Stimulated activated CD8-positive, alpha-beta memory T cell treated with anti-CD3 and anti-CD28 coated beads, Interleukin-7, amount 100 ng/mL, for 1 hour (primary cell): ENCODE results near the gene EFCAB6.

Experiments used
- DNase-seq, 2 donors: peaks; one replicate each; pipeline ENCODE4 v3.0.0-alpha.2; 2020; ENCODE audit warnings: low read depth in 2 of 2

EFCAB6 gene

DNA sequence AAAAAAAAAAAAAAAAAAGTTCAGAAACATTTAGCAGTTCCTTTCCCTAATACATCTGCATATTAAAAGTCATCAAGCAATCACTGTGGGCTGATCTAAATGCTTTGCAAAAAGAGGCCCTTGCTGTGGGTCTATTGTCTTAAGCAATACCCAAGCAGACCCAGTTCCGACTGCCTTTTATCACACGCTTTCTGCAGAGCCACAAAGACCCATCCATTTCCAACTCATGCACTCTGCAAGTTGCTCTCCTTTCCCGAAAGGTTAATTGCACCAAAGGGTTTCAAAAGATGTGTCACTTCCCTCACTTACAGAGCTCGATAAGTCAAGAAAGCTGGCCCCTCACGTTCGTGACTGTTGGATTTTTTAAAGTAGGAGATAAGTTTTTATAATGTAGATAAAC lies 261.4 kb downstream of the EFCAB6 start:
- no peak for DNase-seq

DNA sequence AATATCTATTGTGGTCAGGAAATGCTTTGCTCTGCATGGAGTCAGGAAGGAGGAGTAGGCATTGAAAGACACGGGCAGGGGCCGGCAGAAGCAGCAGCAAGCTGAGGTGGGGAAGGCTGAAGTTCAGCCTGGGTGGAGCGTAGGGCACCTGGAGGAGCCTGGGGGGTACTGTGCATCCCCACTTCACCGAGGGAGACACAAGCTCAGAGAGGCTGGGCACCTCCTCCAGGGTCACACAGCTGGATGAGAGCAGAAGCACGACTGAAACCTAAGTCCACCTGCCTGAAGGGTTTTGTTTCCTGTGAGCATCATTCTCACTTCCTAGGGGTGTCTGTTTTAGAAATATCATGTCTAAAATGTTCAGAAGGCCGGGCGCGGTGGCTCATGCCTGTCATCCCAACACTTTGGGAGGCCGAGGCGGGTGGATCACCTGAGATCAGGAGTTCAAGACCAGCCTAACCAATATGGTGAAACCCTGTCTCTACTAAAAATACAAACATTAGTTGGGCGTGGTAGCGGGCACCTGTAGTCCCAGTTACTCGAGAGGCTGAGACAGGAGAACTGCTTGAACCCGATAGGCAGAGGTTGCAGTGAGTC lies 262.0 kb downstream of the EFCAB6 start:
- no peak for DNase-seq

DNA sequence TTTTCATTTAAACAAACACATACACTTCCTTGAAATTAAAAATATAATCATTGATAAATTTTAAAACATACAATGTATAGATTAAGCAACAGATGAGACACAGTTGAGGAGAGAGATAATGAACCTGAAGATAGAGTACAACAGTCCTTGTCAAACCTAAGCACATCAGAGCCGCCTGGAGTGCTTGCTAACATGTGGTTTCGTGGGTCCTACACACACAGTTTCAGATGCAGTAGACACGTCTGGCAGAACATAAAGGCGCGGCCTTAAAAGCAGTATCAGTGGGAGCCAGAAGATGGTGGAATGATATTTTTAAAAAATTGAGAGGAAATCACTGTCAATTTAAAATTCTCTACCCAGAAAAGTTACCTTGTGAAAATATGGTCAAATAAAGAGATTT lies 265.9 kb downstream of the EFCAB6 start:
- DNase-seq: no peak

DNA sequence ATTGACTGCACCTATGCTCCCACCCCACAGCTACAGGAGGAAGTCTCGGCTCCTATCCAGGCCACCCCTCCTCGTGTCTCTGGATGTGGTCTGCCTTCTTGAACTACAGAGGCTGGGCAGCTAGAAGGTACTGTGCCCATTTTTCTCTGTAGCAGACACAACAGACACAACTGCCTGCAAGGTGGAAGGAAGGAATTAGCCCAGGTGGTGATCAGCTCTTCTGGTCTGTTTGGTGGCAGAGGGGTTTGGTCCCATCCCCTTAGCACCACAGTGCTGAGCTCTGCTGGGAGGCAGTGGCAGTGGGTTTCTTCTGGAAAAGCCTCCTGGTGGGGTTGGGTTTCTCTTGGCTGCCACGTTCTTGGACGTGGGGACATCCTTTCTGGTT lies 267.8 kb downstream of the EFCAB6 start:
- DNase-seq: no peak

DNA sequence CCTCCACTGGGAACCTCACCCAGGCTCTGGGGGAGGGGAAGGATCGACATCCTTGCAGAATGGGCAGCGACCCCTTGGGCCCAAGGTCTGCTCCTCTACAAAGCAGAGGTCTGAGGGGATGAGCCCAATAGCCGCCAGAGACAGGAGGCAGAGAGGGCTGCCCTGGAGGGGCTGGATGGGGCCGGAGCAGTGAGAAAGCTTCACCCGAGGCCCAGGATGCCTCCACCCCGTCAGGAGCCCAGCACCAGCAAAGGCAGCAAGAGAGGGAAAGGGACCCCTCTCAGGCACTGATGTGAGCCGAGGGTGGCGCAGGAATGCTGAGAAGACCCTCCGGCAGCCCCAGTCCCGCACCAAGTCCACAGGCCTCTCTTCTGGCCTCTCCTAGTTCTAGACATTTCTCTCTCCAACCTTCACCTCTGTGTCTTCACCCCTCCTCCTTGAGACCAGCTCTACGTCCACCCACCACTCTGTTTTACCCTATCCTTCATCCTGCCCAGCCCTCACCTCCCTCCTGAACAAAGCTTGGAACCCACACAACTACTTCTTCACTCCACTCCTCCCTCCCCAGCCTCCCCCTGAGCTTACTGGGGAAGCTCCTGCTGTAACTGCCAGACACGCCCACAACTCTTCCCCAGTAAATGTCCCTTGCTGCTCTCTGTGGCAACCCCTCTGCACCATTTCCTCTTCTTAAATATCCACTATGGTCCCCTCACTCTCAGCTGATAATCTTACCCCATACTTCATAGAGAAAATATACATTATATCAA lies 268.4 kb downstream of the EFCAB6 start:
- no peak for DNase-seq

DNA sequence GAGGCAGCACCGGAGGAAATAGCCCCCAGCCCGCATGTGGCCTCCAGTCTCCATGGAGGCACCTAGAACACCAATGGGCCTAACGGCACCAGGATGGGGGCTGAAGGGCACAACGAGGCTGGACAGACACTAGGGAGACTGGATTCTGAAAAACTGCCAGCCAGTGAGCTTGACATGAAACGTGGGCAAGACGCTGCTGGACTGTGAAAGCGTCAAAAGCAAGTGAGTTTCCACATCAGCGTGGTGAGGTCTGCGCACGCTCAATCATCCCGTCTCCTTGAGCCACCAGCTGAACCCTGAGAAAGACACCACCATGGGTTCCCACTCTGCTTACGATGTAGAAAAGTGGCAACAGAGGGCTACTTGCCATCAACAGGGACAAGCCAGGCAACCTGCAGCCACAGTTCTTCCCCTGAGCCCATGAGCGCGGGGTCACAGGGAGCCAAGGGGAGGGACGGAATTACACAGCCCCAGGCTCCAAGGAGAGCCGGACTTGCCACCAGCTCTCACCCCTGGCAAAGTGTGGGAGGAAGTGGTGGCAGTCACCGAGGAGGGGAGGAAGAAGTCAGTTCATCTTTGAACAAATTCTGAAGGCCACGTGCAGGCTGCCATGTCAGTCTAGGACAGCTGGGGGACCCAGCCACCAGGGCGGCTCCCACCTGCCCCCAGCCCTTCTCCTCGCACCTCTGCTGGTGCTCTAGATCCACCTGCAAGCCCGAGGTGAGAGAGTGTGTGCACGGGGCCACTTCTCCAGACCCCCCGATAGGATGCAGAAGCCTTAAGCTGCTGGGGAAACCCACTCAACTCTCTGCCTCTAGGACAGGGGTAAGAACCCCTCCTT lies 269.2 kb downstream of the EFCAB6 start:
- DNase-seq: no peak

DNA sequence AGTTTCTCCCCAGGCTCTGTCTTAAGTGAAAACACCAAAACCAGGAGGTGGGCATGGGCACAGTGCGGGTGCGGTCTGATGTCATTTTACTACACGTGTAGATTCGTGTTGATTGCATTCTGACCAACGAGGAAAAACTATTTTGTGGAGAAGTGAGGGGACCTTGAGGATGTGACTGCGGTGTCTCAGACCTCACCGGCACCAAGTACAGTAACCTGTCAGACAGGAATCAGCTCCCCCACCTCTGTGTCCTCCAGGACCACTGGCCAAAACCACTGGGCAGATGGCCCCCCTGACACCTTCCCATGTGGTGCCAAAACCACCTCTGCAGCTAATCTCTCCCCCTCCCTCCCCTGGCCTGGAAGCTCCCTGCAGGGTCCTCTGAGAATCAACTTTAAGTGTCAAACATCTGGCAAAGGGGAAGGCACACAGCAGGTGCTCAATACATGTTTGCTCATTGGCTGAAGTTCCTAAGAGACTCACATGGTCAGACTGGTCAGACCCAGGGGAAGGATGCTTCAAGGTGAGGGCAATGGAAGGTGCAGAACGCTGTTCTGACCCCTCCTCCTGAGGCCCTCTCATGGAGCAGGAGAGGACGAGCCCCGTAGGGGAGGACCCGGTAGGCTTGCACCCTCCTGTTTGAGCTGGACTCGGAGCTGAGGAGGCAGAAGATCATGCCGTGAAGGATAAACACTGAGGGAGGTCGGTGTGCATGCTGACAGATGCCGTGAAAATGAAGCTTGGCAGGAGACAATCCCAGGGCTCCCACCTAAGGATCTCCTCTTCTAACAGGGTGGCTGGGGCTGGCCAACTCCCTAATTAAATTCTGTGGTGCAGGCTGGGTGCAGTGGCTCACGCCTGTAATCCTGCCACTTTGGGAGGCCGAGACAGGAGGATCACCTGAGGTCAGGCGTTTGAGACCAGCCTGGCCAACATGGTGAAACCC lies 270.4 kb downstream of the EFCAB6 start:
- DNase-seq: no peak

DNA sequence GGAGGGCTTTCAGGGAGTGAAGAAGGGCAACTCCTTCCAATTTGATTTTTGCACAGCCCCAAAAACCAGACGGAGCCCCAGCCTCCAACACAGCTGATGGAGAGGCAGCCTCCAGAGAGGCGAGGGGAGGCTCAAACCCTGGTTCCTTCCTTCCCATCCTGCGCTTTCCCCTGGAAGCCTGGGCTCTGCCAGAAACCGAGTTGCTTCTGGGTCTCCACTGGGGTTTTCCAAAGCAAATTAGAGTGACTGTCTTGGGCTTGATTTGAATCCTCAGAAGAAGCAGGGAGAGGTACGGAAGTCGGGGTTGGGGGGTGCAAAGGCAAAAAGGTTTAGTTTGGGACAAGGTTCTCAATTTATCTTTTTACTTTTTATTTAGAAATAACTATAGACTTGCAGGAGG lies 271.1 kb downstream of the EFCAB6 start:
- no peak for DNase-seq

DNA sequence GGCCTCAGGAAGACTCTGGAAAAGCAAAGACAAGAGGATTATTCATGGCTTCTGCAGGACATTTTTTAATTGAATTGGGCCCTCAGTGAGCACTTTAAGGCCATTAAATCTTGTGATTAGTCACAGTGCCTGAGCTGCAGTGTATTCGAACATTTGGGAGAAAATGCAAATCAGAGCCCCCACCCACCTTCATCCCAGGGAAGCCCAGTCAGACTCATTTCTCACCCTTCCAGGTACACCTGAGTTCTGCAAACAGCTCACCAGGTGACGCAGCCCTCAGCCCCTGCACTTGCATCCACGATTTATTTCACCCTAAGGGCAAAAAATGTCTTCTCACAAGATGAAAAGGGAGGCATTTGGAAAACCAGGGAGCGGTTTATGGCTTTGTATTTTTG lies 271.6 kb downstream of the EFCAB6 start:
- no peak for DNase-seq

DNA sequence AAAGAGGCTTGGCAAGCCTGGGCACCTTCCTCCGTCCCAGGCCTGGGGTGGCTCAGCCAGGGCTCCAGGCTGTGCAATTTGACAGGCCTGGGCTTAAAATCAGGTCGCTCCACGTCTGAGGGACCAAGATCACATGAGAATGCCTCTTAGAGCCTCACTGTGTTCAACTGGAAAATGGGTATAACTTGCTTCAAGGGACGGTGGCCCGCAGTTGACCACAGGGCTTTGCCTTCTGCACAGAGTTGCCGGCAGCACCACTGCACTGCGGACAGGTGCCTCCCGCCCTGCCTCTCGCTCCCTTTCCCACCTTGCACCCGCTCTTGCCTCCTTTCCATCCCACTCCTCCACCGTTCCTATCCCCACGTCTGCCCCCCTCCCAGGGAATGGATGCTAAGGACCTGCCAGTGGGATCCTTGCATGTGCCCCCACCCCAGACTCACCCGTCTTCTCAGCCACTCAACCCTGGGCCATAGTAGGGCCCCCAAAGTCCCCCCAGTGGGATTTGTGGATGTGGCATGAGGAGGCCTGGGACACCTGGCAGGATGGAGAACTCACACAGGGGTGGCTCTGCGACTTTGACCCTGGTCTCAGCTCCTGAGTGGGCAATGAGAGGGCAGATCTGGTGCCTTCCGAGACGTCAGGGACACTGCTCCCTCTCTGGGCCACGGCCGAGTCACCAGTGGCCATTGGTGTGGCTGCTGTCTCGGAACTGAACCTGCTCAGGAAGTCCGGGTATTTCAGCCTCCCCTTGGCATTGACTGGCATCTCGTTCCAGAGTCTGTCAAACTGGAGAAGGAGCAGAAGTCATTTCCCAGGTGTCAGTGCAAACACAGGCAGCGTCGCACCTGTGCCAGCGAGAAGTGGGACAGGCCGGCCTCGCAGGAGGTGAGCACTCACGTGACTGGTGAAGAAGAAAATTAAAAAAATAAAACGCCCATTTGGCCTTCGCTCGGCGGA lies 272.3 kb downstream of the EFCAB6 start:
- no peak for DNase-seq

DNA sequence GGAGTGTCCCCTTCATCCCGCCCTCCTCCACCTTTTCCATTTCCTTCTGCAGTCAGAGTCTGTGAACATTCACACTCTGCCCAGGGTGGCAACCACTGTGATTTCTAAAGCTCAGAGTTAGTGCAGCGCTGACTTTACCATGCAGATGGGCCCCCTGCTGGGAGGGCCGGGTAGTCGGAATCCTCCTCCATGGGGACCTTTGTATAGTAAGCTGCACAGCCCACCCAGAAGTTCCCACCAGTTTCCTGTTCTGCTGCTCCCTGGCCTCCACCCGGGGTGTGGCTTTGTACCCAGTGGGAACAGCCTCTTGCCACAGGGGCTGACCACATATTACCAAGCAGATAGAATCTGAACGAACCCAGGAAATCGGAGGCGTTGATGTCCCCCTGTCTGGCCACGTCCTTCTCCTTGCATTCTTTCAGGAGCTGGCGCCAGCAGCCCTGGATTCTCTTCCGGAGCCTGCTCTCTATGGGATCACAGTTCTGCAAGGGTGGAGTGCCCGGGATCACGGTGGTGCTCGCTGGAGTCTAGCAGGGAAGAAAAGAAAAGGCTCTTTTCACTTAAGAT lies 275.0 kb downstream of the EFCAB6 start:
- no peak for DNase-seq

DNA sequence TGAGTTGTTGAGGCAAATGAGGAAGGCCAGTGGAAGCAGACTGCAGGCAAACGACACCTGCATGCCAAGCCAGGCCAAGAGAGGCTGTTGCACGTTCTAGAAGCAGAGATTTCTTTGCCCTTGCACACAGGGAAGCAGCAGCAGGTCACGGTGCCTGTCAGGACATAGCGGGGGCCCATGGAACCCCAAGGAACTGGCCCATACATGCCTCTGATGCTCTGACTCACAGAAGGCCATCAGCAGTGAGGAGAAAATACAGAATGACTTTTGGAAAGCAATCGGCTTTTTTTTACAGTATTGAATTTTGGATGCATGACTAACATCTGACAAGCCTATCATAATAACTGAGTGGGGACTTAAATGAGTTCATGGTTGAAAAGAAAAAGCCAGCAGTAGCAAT lies 276.4 kb downstream of the EFCAB6 start:
- no peak for DNase-seq

DNA sequence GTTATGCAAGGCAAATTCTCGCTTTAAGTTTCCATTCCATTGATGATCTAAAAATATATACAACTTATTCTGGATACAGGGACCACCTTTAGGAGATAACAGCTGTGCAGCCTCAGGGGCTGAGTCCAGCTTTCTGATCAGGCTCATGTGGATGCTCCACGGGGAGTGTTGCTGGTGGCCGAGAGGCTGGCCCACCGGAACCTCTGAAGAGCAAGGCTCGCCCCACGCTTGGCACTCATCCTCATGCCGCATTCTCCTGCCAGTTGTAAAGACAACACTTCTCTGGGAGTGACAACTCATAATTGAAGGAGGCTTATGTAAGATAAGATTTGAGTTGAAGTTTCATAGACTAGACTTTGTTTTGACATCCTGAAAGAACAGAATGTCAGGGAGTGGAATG lies 276.8 kb downstream of the EFCAB6 start:
- no peak for DNase-seq

DNA sequence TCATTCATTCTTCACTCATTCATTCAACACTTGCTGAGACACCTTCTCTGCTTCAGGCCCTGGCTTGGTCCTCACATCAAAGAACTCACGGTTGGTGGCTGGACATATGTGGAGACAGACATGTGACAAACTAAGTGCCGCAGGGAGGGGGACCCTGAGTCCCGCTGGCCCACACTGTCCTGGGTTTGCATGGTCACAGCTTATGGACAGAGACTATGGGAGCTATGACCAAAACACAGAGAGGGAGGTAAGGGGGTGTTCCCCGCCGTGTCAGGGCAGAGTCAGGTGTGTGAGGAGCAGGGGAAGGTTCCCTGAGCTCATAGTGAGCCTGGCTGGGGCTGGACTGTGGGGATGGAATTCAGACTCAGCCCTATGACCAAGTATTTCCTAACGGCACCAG lies 277.2 kb downstream of the EFCAB6 start:
- DNase-seq: no peak

DNA sequence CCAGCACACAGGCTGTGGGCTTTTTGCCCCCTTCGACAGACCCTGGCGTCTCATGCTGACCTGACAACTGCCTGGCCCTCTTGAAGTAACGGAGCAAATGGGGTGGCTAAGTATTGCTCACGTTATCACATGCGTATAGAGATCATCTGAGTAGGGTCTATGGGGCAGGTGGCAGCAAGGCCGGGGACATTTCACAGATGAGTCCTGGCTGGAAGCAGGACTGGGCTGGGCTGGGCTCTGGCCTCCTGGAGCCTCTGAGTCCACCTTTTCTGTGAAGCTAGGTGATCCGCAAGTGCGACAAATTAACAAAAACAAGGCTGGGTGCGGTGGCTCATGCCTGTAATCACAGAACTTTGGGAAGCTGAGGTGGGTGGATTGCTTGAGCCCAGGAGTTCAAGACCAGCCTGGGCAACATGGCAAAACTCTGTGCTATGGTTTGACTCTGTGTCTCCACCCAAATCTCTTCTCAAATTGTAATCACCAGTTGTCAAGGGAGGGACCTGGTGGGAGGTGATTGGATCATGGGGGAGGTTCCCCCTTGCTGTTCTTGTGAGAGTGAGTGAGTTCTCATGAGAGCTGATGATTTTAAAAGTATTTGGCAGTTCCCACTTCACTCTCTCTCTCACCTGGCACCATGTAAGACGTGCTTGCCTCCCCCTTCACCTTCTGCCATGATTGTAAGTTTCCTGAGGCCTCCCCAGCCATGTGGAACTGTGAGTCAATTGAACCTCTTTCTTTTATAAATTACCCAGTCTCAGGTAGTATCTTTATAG lies 278.3 kb downstream of the EFCAB6 start:
- DNase-seq: no peak

DNA sequence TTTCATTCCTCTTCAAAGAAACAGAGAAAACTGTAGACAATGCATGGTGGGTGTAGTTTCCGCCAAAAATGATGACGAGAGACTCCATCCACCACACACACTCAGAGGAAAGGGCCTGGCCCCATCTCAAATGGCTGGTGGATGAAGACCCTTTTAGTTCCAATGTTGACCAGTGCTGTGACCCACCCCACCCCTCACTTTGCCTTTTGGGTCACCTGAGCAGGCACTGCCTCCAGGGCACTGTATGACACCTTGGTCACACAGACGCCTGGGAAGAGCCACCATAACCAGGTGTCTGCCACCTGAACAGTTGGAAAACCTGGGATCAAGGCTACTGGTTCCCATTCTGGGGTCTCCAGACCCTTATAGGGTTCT lies 279.0 kb downstream of the EFCAB6 start:
- DNase-seq: no peak

DNA sequence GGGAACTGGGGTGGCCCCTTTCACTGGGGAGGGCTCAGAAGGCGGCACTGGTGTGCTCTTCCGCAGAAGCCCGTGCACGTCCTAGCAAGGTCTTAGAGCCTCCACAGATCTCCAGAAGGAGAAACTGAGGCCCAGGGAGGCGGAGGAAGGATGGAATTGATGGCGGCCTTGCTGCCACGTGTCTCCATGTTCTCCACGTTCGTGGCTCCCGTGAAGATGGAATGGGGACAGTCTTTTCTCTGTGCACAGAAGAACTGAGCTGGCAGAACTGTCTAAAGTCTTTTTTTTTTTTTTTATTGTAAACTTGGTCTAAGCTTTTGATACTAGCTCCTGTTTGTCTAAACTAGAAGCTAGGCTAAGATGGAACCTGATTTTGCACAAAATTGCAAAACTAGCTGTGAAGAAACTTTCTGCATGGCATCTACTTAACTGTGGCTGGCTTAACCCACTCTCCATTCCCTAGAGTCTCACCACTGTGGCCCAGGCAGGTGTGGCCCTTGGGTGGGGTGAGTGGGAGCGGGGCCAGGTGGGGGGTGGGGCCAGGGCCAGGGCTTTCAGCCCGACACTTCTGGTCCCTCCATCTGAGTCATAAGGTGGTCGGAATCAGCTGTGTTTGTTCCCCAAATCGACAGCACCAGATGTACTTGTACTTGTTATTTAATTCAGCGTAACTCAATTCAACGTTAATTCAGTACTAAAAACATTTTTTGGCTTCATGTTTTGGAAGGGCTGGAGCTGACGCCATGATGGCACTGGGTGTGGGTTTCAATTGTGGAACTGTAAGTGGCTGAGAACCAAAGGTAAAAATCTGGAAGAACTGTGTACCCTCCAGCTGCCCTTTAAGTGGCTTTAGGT lies 279.6 kb downstream of the EFCAB6 start:
- no peak for DNase-seq

DNA sequence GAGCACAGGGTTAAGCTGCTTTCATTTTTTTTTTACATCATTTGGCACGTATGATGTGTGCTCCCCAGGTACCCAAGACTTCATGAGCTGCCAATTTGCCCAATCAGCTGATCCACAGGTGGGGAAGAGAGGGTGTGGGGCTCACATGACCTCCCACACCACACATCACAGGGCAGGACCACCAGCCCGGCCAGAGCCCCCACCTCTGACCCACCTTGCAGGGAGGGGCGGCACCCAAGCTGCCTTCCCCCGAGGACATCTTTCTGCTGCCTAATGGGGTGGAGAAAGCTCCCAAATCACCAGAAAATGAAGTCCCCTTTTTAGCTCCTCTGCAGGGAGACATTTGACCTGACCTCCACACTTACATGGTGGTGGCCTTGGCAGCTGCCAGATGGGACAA lies 280.5 kb downstream of the EFCAB6 start:
- DNase-seq: no peak
